Muscle of leg (tissue), 11 donors: ENCODE data around the gene C10orf53. TPM values are rescaled to one million over a fixed set of nuclear protein-coding genes. Genes with fewer than 3 reads are reported as not detected.

Experiments used
- DNase-seq: peaks from one replicate; pipeline ENCODE4 v3.0.0; 2013
- H3K27ac ChIP-seq: one replicate; pipeline ENCODE4 v1.5.1; 2013; ENCODE audit warnings: mild to moderate bottlenecking, low read length, control low read depth
- H3K27me3 ChIP-seq: one replicate; pipeline ENCODE4 v1.6.1; 2013; ENCODE audit warnings: low read length; ENCODE audit not compliant: control insufficient read depth, insufficient read depth
- H3K36me3 ChIP-seq: one replicate; pipeline ENCODE4 v1.6.1; 2013; ENCODE audit warnings: low read length; ENCODE audit not compliant: control insufficient read depth, insufficient read depth
- H3K4me1 ChIP-seq: one replicate; pipeline ENCODE4 v1.6.1; 2013; ENCODE audit warnings: low read length; ENCODE audit not compliant: control insufficient read depth, insufficient read depth
- H3K4me3 ChIP-seq: one replicate; pipeline ENCODE4 v1.5.1; 2013; ENCODE audit warnings: low read length, control low read depth
- H3K9me3 ChIP-seq: replicated peaks from 2 replicates; pipeline ENCODE4 v1.6.1; 2013; ENCODE audit warnings: low read depth, low read length; ENCODE audit not compliant: control insufficient read depth
- WGBS: methylation state at CpG from one replicate; pipeline ENCODE4 v1.1.5; 2013; ENCODE audit warnings: missing lambda C conversion rate; ENCODE audit not compliant: insufficient coverage; 5-methylcytosine and 5-hydroxymethylcytosine counted together
- polyA plus RNA-seq, 8 donors: library from polyadenylated mRNA; unstranded; fragments of 120-200 nt; gene quantifications; one replicate each; pipeline versions ENCODE4 v1.2.1 to v1.2.3, GENCODE V29; 2013; ENCODE audit warnings: inconsistent platforms in 1 of 8, low replicate concordance in 1 of 8; ENCODE audit not compliant: insufficient read length in 8 of 8, insufficient read depth in 1 of 8
- total RNA-seq: library from RNA; stranded (reverse); fragments of 120-200 nt; gene quantifications from one replicate; pipeline ENCODE4 v1.2.4, GENCODE V29; 2013

Gene C10orf53
- total and polyA plus RNA-seq, 9 donors, result not detected

DNA sequence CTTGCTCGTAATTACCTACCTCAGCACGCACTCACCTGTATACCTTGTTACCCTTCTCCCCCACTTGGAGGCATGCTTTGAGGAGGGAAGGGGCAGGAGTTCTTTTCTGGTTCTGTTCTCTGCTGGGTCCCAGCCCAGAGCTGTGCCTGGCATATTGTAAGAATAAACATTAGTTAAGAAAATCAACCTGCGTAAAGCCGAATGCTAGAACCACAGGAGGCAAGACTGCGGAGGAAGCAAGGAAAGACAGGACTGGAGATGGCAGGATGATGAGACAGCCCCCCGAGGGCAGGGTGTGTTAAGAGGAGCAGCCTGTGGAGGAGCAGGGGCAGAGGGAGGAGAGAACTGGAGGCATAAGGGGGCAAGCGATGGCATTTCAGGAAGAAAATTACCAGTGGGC is 9.5 kb downstream of the C10orf53 start:
- peaks cover 2% of the 10 kb centered on the region for H3K9me3 ChIP-seq
- WGBS, result 35% methylated on average over 5 of the region's 7 CpGs
- H3K27me3 ChIP-seq, result peaks cover 40% of the 10 kb centered on the region
- H3K27ac ChIP-seq, result no peak overlapping the region
- no peaks in the 10 kb centered on the region for H3K36me3 ChIP-seq
- no peaks in the 10 kb centered on the region for H3K4me1 ChIP-seq
- no peak overlapping the region for H3K4me3 ChIP-seq
- DNase-seq, result no peak

DNA sequence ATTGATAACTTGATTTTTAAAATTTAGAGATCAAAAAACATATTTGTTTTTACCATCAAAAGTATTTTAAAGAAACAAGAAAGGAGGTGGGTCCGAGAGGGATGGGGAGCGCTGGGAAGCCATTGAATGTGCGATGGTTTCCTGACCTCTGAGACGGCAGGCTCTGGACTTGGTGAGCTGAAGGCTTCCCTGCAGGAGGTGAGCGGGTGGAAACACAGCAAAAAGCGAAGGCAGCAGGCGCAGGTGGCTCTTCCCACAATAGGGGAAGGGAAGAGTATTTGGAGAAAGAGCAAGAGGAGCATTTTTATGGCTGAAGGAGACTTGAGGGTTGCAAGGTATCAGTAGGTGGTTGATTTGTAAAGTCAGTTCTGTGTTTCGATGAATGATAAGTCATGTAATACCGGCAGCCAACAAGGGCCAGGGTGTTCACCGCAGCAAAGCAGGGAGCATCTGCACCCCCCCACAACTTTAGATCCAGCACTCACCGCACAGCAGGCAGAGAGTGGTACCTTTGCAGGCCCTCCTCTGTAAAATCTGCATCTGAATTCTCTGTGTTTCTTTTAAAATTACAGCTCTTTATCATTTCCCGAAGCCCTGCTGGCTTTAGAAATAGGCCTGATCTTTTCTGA is 10.5 kb downstream of the C10orf53 start:
- Histone ChIP-seq H3K9me3 (peaks cover 2% of the 10 kb centered on the region), H3K4me1 (no peaks in the 10 kb centered on the region), H3K27ac (no peak overlapping the region), H3K36me3 (no peaks in the 10 kb centered on the region), H3K27me3 (peaks cover 40% of the 10 kb centered on the region), H3K4me3 (no peak overlapping the region)
- no peak for DNase-seq
- WGBS, result 14% methylated on average over 10 of the region's 12 CpGs

DNA sequence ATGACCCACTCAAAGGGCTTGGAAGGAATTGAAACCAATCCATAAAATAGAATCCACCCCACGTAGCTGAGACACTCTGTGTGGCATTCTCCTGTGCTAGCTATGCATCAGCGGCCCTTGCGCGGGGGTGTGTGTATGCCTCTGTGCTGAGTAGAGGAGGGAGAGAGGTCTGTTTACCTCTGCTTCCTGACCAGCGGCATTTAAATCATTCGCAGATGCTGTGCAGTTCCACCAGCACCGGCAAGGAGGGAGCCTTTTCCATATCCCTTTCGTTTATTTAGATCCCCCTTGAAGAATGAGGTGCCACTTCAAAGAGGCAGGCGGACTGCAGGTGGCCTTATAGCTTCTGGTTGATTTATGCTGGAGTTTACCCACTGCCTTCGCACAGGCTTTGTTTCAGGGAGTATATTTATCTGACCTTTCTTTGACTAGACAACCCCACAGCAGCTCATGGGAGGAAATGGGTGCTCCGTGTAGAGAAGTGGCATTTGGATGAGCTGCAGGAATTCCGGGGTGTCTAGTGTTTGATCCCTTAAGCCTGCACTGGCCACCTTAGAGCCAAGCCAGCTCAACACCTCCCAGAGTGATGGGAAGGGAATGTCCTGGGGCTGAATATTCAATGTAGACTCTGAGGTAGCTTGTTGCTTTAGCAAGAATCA is 11.4 kb downstream of the C10orf53 start:
- Histone ChIP-seq H3K27me3 (peaks cover 40% of the 10 kb centered on the region), H3K36me3 (no peaks in the 10 kb centered on the region), H3K9me3 (peaks cover 2% of the 10 kb centered on the region), H3K4me1 (no peaks in the 10 kb centered on the region), H3K27ac (no peak overlapping the region), H3K4me3 (no peak overlapping the region)
- 12% methylated on average over 3 of the region's 12 CpGs for WGBS
- DNase-seq, result no peak

DNA sequence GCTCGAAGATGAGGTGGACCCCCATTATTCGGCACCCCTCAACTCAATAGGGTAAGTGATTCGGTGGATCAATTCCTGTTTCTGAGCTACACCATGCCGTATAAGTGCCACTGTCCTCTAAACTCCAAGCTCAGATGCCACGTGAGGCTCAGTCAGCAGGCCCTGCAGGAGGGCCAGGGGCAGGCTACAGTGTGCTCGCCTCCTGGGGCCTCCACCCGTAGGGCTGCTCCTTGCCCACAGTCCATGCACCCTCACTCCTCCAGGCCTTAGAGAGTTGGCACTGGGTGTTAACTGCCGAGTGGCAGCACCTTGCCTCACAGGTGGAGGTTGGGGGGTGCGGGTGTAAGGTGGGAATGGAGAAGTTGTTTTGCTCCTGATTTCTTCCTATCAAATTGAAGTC is 12.1 kb downstream of the C10orf53 start:
- peaks cover 42% of the 10 kb centered on the region for H3K27me3 ChIP-seq
- no peak overlapping the region for H3K4me3 ChIP-seq
- no peaks in the 10 kb centered on the region for H3K4me1 ChIP-seq
- no peaks in the 10 kb centered on the region for H3K36me3 ChIP-seq
- no peak overlapping the region for H3K27ac ChIP-seq
- peaks cover 2% of the 10 kb centered on the region for H3K9me3 ChIP-seq
- no peak for DNase-seq
- WGBS, result 42% methylated on average over 5 of the region's 9 CpGs

DNA sequence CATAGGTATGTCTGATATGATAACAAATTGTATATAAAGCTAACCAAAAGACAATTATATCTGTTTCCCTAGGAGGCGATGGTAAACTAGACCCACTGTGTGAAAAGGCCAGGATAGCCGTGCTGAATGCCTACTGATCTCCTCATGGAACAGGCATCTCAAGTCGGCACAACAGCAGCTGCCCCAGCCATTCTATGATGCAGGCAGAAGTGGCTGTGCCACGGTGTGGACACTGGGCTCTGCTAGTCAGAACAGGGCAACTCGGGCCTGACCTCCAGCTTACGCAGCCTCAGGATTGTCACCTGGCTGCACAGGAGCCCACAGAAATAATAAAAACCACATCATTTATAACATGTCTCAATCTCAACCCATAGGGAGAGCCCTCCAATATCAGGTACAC is 15.0 kb downstream of the C10orf53 start:
- Histone ChIP-seq H3K27ac (no peak overlapping the region), H3K27me3 (peaks cover 28% of the 10 kb centered on the region), H3K36me3 (no peaks in the 10 kb centered on the region), H3K4me3 (no peak overlapping the region), H3K4me1 (no peaks in the 10 kb centered on the region), H3K9me3 (peaks cover 2% of the 10 kb centered on the region)
- no peak for DNase-seq
- WGBS, result 84% methylated on average over 6 of the region's 6 CpGs

DNA sequence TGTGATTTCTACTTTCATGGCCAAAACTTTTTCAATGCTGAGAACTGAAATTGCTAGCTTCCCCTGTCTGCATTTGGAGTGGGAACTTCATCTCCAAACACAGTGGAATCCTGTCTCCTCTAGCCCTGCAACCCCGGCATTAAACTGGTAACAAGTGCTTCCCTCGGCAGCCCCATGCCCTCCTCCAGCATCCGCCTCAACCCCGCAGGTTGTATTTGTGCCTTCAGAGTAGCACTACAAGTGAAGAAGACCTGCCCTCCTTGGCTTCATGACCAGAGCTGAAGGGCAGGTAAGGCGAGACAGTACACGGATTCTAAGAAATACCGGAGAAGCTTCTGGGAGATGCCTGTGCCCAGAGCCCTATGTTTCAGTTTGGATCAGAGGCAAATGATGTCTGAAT is 16.9 kb downstream of the C10orf53 start:
- Histone ChIP-seq H3K4me1 (no peaks in the 10 kb centered on the region), H3K9me3 (peaks cover 2% of the 10 kb centered on the region), H3K27ac (no peak overlapping the region), H3K36me3 (no peaks in the 10 kb centered on the region), H3K4me3 (no peak overlapping the region), H3K27me3 (peaks cover 13% of the 10 kb centered on the region)
- 83% methylated on average over 6 of the region's 7 CpGs for WGBS
- no peak for DNase-seq

DNA sequence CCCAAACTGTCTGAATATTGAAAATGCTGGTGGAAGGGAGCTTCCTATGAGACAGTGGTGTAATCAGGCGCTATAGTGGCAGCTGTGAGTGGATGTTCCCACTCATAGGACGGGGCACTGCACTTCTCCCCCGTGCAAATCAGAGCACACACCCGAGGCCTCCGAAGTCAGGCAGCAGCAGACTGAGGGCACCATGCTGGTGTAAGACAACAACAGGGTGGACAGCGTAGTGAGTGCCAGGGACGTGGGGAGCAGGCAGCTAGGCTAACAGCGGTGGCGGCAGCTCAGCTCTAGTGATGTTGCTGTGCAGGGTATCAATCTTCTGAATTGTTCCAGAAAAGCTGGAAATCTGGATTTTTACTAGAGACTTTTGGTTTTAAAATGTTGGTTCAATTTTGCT is 19.2 kb downstream of the C10orf53 start:
- Histone ChIP-seq H3K27me3 (peaks cover 2% of the 10 kb centered on the region), H3K27ac (no peak overlapping the region), H3K4me1 (no peaks in the 10 kb centered on the region), H3K9me3 (no peaks in the 10 kb centered on the region), H3K36me3 (no peaks in the 10 kb centered on the region), H3K4me3 (no peak overlapping the region)
- DNase-seq, result no peak
- WGBS, result 67% methylated on average over 9 of the region's 9 CpGs

DNA sequence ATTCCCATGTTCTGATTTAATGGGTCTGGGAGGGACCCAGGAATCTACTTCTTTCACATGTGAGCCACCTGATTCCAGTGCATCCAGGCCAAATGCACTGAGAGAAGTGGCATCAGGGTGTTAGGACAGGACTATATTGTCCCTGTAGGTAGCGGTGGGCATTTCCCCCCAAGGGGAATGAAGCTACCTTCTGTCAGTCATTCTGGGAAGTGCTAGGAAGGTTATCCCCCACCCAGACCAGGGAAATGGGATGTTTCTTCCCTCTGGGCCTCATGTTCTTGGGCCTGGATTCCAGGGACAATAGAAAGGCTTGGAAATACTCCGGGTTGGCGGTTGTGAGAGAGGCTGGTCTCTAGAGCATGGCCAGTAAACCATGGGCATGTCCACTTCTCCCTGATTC is 20.8 kb downstream of the C10orf53 start:
- WGBS, result no CpG with 5 or more reads among the region's 3 CpGs
- Histone ChIP-seq H3K9me3 (no peaks in the 10 kb centered on the region), H3K4me1 (no peaks in the 10 kb centered on the region), H3K4me3 (no peak overlapping the region), H3K36me3 (no peaks in the 10 kb centered on the region), H3K27me3 (peaks cover 2% of the 10 kb centered on the region), H3K27ac (no peak overlapping the region)
- no peak for DNase-seq

DNA sequence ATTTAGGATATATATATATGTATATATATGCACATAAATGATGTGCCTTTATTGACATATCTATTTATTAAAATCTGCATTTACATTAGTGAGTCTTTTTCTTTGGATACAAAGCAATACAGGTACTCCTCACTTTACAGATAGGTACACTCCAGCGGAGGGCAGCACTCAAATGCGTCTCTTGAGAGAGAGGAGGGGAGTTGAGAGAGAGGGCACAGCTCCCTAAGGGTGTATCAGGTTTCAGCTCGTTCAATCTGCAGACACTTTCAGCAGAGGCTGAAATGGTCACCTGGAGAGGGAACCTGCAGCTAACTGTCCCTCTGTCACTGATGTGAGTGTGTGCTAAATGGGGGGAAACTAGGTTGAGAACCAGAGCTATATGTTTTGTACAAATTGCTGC is 21.5 kb downstream of the C10orf53 start:
- Histone ChIP-seq H3K27ac (no peak overlapping the region), H3K27me3 (peaks cover 2% of the 10 kb centered on the region), H3K36me3 (no peaks in the 10 kb centered on the region), H3K9me3 (no peaks in the 10 kb centered on the region), H3K4me3 (no peak overlapping the region), H3K4me1 (no peaks in the 10 kb centered on the region)
- 0% methylated on average over 1 of the region's 3 CpGs for WGBS
- no peak for DNase-seq

DNA sequence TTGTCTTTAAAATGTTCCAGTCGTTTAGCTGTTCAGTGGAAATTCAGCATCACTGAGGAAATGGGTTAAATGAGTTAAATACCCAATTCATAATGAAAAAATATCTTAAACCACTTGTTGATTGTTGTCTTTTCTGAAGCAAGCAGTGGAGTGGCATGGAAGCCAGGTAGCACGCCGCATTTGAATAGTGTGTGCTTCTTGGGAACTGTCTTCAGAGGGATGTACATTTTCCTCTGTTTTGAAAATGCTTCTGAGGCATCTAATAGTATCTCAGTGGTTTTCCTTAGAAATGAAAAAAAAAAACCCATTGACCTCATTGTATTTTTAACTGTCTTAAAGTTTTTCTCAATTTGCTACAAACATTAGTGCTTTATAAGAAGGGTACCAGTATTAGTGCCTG is 28.1 kb downstream of the C10orf53 start:
- no peaks in the 10 kb centered on the region for H3K9me3 ChIP-seq
- WGBS, result no CpG with 5 or more reads among the region's 3 CpGs
- H3K4me1 ChIP-seq, result no peaks in the 10 kb centered on the region
- H3K27me3 ChIP-seq, result no peaks in the 10 kb centered on the region
- no peaks in the 10 kb centered on the region for H3K36me3 ChIP-seq
- no peak for DNase-seq
- no peak overlapping the region for H3K27ac ChIP-seq
- H3K4me3 ChIP-seq, result no peak overlapping the region
